Measurements from ENCODE around the gene SORCS3.

GRCh38 chr10:105104297-105104696 is 463.2 kb downstream of the SORCS3 start:
- TF ChIP-seq CTCF (IDR thresholded peaks at IDR 0.05; ENCODE audit: insufficient read depth, low read length) (no peak), GABPA (IDR thresholded peaks at IDR 0.05; ENCODE audit: low read depth) (no peak), POLR2AphosphoS5 (IDR thresholded peaks at IDR 0.05; ENCODE audit: low read depth) (no peak), REST (IDR thresholded peaks at IDR 0.05; ENCODE audit: insufficient replicate concordance, low read depth) (no peak), SPI1 (IDR thresholded peaks at IDR 0.05; ENCODE audit: borderline replicate concordance, low read depth) (no peak)

Data from HL-60 (cell line).